Measurements from ENCODE around the gene ANKS1A.

DNA sequence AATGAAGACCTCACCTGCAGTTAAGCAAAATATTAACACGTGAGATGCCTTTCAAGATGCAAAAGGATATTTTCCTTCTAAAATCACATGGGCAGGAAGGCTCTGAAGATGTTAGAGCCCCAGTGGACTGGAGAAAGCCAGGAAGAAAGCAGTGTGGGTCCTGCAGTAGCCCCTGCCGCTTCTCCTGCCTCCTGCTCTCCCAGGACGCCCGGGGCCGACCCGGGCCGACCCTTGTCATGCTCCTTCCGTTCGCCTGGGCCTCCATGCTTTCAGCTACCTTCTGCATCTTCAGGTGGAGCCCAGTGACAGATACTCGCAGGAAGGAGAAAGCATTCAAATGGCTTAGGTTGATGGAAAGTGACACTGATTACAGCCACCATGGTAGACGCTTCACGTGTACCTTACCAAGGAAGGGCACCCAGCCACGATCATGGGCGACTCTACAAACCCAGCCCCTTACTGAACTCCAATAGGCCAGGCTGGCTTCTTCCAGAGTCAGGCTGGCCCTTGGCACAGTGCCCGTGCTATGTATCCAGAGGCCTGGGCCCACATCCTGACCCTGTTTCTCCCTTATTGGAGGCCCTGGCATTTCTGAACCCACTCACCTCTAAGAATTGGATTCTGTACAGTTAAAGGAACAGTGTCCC is 183.1 kb downstream of the ANKS1A start:
- TF ChIP-seq, protein P1, sequence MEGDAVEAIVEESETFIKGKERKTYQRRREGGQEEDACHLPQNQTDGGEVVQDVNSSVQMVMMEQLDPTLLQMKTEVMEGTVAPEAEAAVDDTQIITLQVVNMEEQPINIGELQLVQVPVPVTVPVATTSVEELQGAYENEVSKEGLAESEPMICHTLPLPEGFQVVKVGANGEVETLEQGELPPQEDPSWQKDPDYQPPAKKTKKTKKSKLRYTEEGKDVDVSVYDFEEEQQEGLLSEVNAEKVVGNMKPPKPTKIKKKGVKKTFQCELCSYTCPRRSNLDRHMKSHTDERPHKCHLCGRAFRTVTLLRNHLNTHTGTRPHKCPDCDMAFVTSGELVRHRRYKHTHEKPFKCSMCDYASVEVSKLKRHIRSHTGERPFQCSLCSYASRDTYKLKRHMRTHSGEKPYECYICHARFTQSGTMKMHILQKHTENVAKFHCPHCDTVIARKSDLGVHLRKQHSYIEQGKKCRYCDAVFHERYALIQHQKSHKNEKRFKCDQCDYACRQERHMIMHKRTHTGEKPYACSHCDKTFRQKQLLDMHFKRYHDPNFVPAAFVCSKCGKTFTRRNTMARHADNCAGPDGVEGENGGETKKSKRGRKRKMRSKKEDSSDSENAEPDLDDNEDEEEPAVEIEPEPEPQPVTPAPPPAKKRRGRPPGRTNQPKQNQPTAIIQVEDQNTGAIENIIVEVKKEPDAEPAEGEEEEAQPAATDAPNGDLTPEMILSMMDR (IDR thresholded peaks at IDR 0.05): no peak
- no peak for TF ChIP-seq POLR2A (IDR thresholded peaks at IDR 0.05)

Measured in right lobe of liver (tissue), 4 donors.